Measurements from ENCODE around the gene GAST. TPM values are rescaled to one million over a fixed set of nuclear protein-coding genes. Genes with fewer than 3 reads are reported as not detected.

GAST gene
- total and polyA plus RNA-seq, 11 donors = not detected

- 0% methylated on average over 23 to 81 of the region's 81 CpGs for WGBS, 4 donors
- intact Hi-C loops (cut with DNase I) = no loop called here
Measured at GRCh38 chr17:41688641-41689496, 23.3 kb upstream of the GAST start, which contains the start of gene EIF1. TSS of gene EIF1 (plus strand) at chr17:41688885. CDS start at chr17:41689039, 154 bp downstream.

GRCh38 chr17:41689497-41690299 lies 22.4 kb upstream of the GAST start:
- ATAC-seq (no peak), DNase-seq (peak in 1 of 5 donors; percentile 32)
- intact Hi-C loops (cut with DNase I) = loop anchor here in 2 of 10 donors (5.0 to 10.0 kb wide), 2 partner anchors 85 to 88 kb away; no protein-coding TSS in a partner anchor
- Histone ChIP-seq H3K36me3 (peaks cover 0 to 54% (median 53%) of the 10 kb centered on the region in 9 donors), H3K9me3 (no peaks in the 10 kb centered on the region), H3K27me3 (no peaks in the 10 kb centered on the region), H3K27ac (peak overlapping the region; percentile 99 to 100 (median 100)), H3K4me3 (peak overlapping the region; percentile 56 to 99 (median 87)), H3K4me1 (peaks cover 11 to 38% (median 32%) of the 10 kb centered on the region in 12 donors)
- 3 to 6% (median 3%) methylated on average over 18 to 27 of the region's 27 CpGs for WGBS, 4 donors
- peak; percentile 35 to 64 (median 55) for TF ChIP-seq CTCF (IDR thresholded peaks at IDR 0.05)
- no peak for TF ChIP-seq POLR2A (IDR thresholded peaks at IDR 0.05)

More at GRCh38 chr17:41688641-41689496, 23.3 kb upstream of the GAST start, which contains the start of gene EIF1:
- peaks cover 11 to 38% (median 32%) of the 10 kb centered on the region in 12 donors for H3K4me1 ChIP-seq
- H3K36me3 ChIP-seq = peaks cover 0 to 46% (median 45%) of the 10 kb centered on the region in 9 donors
- H3K27me3 ChIP-seq = no peaks in the 10 kb centered on the region
- H3K4me3 ChIP-seq = peak within 1 kb of the TSS; percentile 56 to 99 (median 87)
- ATAC-seq = peak; percentile 89 to 91 (median 90)
- peak within 1 kb of the TSS; percentile 99 to 100 (median 100) for H3K27ac ChIP-seq
- peak; percentile 100 for DNase-seq
- TF ChIP-seq POLR2A (IDR thresholded peaks at IDR 0.05) (peak; percentile 91 to 100), CTCF (IDR thresholded peaks at IDR 0.05) (no peak)
- no peaks in the 10 kb centered on the region for H3K9me3 ChIP-seq

GRCh38 chr17:41690497-41690896 lies 21.6 kb upstream of the GAST start:
- Histone ChIP-seq H3K27me3 (no peaks in the 10 kb centered on the region), H3K4me1 (peaks cover 11 to 38% (median 32%) of the 10 kb centered on the region in 12 donors), H3K27ac (peak overlapping the region in 9 of 12 donors; percentile 99 to 100 (median 100)), H3K36me3 (peaks cover 0 to 62% (median 61%) of the 10 kb centered on the region in 9 donors), H3K4me3 (peak overlapping the region in 11 of 12 donors; percentile 56 to 99 (median 86)), H3K9me3 (no peaks in the 10 kb centered on the region)
- intact Hi-C loops (cut with DNase I) = loop anchor here in 2 of 10 donors (5.0 to 10.0 kb wide), 2 partner anchors 84 to 87 kb away; no protein-coding TSS in a partner anchor
- WGBS, 4 donors = 43 to 72% (median 49%) methylated on average over 2 of the region's 2 CpGs
- TF ChIP-seq POLR2A (IDR thresholded peaks at IDR 0.05) (no peak), CTCF (IDR thresholded peaks at IDR 0.05) (no peak)
- ATAC-seq = no peak
- DNase-seq = no peak
